ENCODE measurements around the gene RGS12. TPM values are rescaled to one million over a fixed set of nuclear protein-coding genes. Genes with fewer than 3 reads are reported as not detected.

Gene RGS12
- total and polyA plus RNA-seq, 2 donors (not counting 1 experiment from before 2014, with no cell fraction given), result 3.5 to 13.9 TPM

DNA sequence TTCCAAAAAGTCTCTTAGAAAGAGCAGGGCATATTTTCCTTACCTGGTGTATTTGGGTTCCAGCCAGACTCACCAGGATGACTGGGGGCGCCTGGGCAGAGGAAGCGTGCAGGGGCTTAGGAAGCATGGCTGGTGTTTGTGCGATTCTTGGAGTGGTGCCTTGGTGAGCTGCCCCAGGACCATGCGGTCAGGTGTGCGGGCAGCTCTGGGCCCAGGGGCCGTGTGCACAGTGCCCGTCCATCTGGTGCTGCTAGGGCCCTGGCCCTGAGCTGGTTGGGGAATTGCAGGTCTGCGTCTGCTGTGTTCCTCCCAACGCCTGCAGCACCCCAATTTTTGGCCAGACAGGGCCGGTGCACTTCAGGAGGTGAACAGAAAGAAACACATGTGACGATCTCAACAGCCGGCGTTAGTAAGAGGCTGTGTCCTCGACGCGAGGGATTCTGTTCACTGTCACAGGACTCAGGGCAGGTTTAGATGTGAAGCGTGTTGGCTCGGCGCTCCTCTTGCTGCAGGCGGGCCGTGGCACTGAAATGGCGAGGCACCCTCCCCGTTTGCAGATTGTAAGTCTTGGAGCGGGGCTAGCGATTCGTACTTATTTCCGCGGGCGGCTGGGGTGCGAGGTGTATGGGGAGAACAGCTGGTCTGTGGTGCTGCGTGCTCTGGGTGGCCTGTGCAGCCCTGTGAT, 15.2 kb downstream of the RGS12 start:
- H3K4me2 ChIP-seq (replicated peaks; ENCODE audit: low read depth, low read length, poor library complexity, severe bottlenecking), result no peak overlapping the region
- ChIA-PET CTCF (no interaction called here), POLR2A (no interaction called here)
- H3K36me3 ChIP-seq (replicated peaks in 1 of 2; ENCODE audit: control extremely low read depth in 1 of 2, control insufficient read depth in 1 of 2, extremely low read depth in 1 of 2, insufficient read depth in 2 of 2, low read length in 1 of 2), result no peaks in the 10 kb centered on the region
- no peak overlapping the region for H3K4me3 ChIP-seq (ENCODE audit: control extremely low read depth in 1 of 5, extremely low read depth in 1 of 5, insufficient read depth in 1 of 5, low read depth in 2 of 5, low read length in 4 of 5)
- Mint-ChIP-seq H3K4me3 (no peak overlapping the region), H3K9me3 (ENCODE audit: insufficient read depth) (no peaks in the 10 kb centered on the region), H3K27me3 (no peaks in the 10 kb centered on the region), H3K27ac (no peak overlapping the region), H3K4me1 (peaks cover 26% of the 10 kb centered on the region)
- no peak overlapping the region for H3K9ac ChIP-seq (ENCODE audit: low read length)
- H3K9me3 ChIP-seq (ENCODE audit: control extremely low read depth in 1 of 3, control insufficient read depth in 2 of 3, insufficient read depth in 1 of 3, low read length in 2 of 3), result peaks cover 0 to 4% (median 0%) of the 10 kb centered on the region in 3 donors
- ATAC-seq (ENCODE audit: low read depth) (no peak), DNase-seq (no peak)
- TF ChIP-seq, protein P1, sequence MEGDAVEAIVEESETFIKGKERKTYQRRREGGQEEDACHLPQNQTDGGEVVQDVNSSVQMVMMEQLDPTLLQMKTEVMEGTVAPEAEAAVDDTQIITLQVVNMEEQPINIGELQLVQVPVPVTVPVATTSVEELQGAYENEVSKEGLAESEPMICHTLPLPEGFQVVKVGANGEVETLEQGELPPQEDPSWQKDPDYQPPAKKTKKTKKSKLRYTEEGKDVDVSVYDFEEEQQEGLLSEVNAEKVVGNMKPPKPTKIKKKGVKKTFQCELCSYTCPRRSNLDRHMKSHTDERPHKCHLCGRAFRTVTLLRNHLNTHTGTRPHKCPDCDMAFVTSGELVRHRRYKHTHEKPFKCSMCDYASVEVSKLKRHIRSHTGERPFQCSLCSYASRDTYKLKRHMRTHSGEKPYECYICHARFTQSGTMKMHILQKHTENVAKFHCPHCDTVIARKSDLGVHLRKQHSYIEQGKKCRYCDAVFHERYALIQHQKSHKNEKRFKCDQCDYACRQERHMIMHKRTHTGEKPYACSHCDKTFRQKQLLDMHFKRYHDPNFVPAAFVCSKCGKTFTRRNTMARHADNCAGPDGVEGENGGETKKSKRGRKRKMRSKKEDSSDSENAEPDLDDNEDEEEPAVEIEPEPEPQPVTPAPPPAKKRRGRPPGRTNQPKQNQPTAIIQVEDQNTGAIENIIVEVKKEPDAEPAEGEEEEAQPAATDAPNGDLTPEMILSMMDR (IDR thresholded peaks at IDR 0.05), result no peak
- no peak for TF ChIP-seq EZH2 (IDR thresholded peaks at IDR 0.05; ENCODE audit: borderline replicate concordance, insufficient read depth, low read depth, low read length, poor library complexity, severe bottlenecking)
- no peak overlapping the region for H3K27ac ChIP-seq (ENCODE audit: low read length in 2 of 2)
- intact Hi-C loops (cut with micrococcal nuclease), result no loop called here
- H4K20me1 ChIP-seq (ENCODE audit: control insufficient read depth, insufficient read depth, low read length, poor library complexity, severe bottlenecking), result no peaks in the 10 kb centered on the region
- no peak overlapping the region for H2AFZ ChIP-seq (ENCODE audit: insufficient read depth, low read depth, low read length, poor library complexity, severe bottlenecking)
- H3K4me1 ChIP-seq (ENCODE audit: control insufficient read depth in 2 of 2, insufficient read depth in 2 of 2, low read length in 2 of 2), result peaks cover 10 to 21% of the 10 kb centered on the region in 2 donors
- 96% methylated on average over 31 of the region's 31 CpGs for WGBS (ENCODE audit: insufficient coverage)
- H3K27me3 ChIP-seq (replicated peaks in 1 of 4; ENCODE audit: control extremely low read depth in 1 of 4, control insufficient read depth in 3 of 4, insufficient read depth in 4 of 4, low read length in 3 of 4), result no peaks in the 10 kb centered on the region
- H3K79me2 ChIP-seq (ENCODE audit: control insufficient read depth, insufficient read depth, low read length), result peaks cover 10% of the 10 kb centered on the region

DNA sequence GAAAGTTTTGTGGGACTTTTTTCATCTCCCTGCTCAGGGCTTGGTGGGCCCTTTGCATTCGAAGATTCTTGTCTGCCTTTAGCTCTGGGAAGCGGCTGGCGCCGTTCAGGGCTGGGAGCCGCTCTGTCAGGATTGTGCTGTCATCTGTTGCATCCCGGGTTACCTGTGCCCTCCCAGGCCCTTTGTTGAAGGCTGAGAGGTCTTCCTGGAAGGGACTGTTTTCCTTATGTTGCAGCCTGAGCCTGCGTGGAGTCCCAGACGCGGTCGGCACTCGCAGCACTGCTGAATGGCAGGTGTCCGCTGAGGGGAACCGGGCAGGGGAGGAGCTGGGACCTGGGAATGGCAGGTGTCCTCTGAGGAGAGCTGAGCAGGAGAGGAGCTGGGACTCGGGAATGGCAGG, 15.9 kb downstream of the RGS12 start:
- intact Hi-C loops (cut with micrococcal nuclease), result no loop called here
- CTCF ChIA-PET, result no interaction called here
- TF ChIP-seq, protein P1 (IDR thresholded peaks at IDR 0.05), result no peak
- TF ChIP-seq EZH2 (IDR thresholded peaks at IDR 0.05; ENCODE audit: borderline replicate concordance, insufficient read depth, low read depth, low read length, poor library complexity, severe bottlenecking), result no peak
- no peak overlapping the region for H3K4me3 Mint-ChIP-seq
- no peak overlapping the region for H3K27ac Mint-ChIP-seq
- no peaks in the 10 kb centered on the region for H4K20me1 ChIP-seq (ENCODE audit: control insufficient read depth, insufficient read depth, low read length, poor library complexity, severe bottlenecking)
- H3K4me1 ChIP-seq (ENCODE audit: control insufficient read depth in 2 of 2, insufficient read depth in 2 of 2, low read length in 2 of 2), result peaks cover 3 to 15% of the 10 kb centered on the region in 2 donors
- no peak overlapping the region for H3K4me3 ChIP-seq (ENCODE audit: control extremely low read depth in 1 of 5, extremely low read depth in 1 of 5, insufficient read depth in 1 of 5, low read depth in 2 of 5, low read length in 4 of 5)
- H3K9ac ChIP-seq (ENCODE audit: low read length), result no peak overlapping the region
- no peak overlapping the region for H3K4me2 ChIP-seq (replicated peaks; ENCODE audit: low read depth, low read length, poor library complexity, severe bottlenecking)
- no peaks in the 10 kb centered on the region for H3K36me3 ChIP-seq (replicated peaks in 1 of 2; ENCODE audit: control extremely low read depth in 1 of 2, control insufficient read depth in 1 of 2, extremely low read depth in 1 of 2, insufficient read depth in 2 of 2, low read length in 1 of 2)
- no peak overlapping the region for H2AFZ ChIP-seq (ENCODE audit: insufficient read depth, low read depth, low read length, poor library complexity, severe bottlenecking)
- no peaks in the 10 kb centered on the region for H3K9me3 Mint-ChIP-seq (ENCODE audit: insufficient read depth)
- H3K27ac ChIP-seq (ENCODE audit: low read length in 2 of 2), result no peak overlapping the region
- H3K9me3 ChIP-seq (ENCODE audit: control extremely low read depth in 1 of 3, control insufficient read depth in 2 of 3, insufficient read depth in 1 of 3, low read length in 2 of 3), result peaks cover 0 to 4% (median 0%) of the 10 kb centered on the region in 3 donors
- no peaks in the 10 kb centered on the region for H3K27me3 ChIP-seq (replicated peaks in 1 of 4; ENCODE audit: control extremely low read depth in 1 of 4, control insufficient read depth in 3 of 4, insufficient read depth in 4 of 4, low read length in 3 of 4)
- 89% methylated on average over 13 of the region's 14 CpGs for WGBS (ENCODE audit: insufficient coverage)
- peaks cover 10% of the 10 kb centered on the region for H3K79me2 ChIP-seq (ENCODE audit: control insufficient read depth, insufficient read depth, low read length)
- no peaks in the 10 kb centered on the region for H3K27me3 Mint-ChIP-seq
- ATAC-seq (ENCODE audit: low read depth) (no peak), DNase-seq (no peak)
- peaks cover 19% of the 10 kb centered on the region for H3K4me1 Mint-ChIP-seq
- POLR2A ChIA-PET, result no interaction called here

All from B cell (primary cell).